SU-DHL-6 (cell line): Measurements from ENCODE around the gene DSCAML1.

ENCODE experiments used
- H2AFZ ChIP-seq: fragments of 200-600 bp; sonication (generic); 2 replicates; pipeline ENCODE4 v1.6.1; 2014; ENCODE audit warnings: low read depth, mild to moderate bottlenecking, moderate library complexity, mixed read lengths, antibody characterized with exemption, low read length; ENCODE audit not compliant: severe bottlenecking
- H3F3A ChIP-seq: fragments of 200-600 bp; shearing (Covaris generic); 2 replicates; pipeline ENCODE4 v1.6.0; 2016; ENCODE audit warnings: antibody characterized with exemption, mild to moderate bottlenecking; ENCODE audit not compliant: insufficient read depth
- H3K27ac ChIP-seq: fragments of 200-600 bp; sonication (generic); 2 replicates; pipeline ENCODE4 v1.5.1; 2016; ENCODE audit warnings: low read depth, mild to moderate bottlenecking, low read length, moderate library complexity, mixed read lengths
- H3K27me3 ChIP-seq: fragments of 200-600 bp; sonication (generic), shearing (Covaris generic); 2 replicates; pipeline ENCODE4 v1.6.0; 2014; ENCODE audit warnings: mild to moderate bottlenecking, low read length
- H3K36me3 ChIP-seq: fragments of 200-600 bp; sonication (generic); 2 replicates; pipeline ENCODE4 v1.6.1; 2014; ENCODE audit warnings: mild to moderate bottlenecking, low read length, mixed read lengths
- H3K4me2 ChIP-seq: fragments of 300-600, 200-600 bp; shearing (Covaris generic), sonication (generic); 2 replicates; pipeline ENCODE4 v1.6.0; 2014; ENCODE audit warnings: low read length, low read depth, mild to moderate bottlenecking; ENCODE audit not compliant: poor library complexity, severe bottlenecking
- H3K4me3 ChIP-seq: fragments of 200-600 bp; sonication (generic); 2 replicates; pipeline ENCODE4 v1.5.1; 2014; ENCODE audit warnings: antibody characterized with exemption, low read length, mild to moderate bottlenecking, mixed read lengths; ENCODE audit not compliant: insufficient read depth, poor library complexity, severe bottlenecking
- H3K79me2 ChIP-seq: fragments of 200-600 bp; sonication (generic); 2 replicates; pipeline ENCODE4 v1.6.1; 2014; ENCODE audit warnings: mild to moderate bottlenecking, low read length, moderate library complexity; ENCODE audit not compliant: insufficient read depth
- H3K9ac ChIP-seq: fragments of 200-600 bp; sonication (generic); 2 replicates; pipeline ENCODE4 v1.7.0; 2014; ENCODE audit warnings: mild to moderate bottlenecking, low read length
- H3K9me2 ChIP-seq: fragments of 200-600 bp; sonication (generic); replicated peaks from 2 replicates; pipeline ENCODE4 v1.6.1; 2014; ENCODE audit warnings: low read length; ENCODE audit not compliant: insufficient read depth
- H3K9me3 ChIP-seq: fragments of 200-600 bp; sonication (generic); 2 replicates; pipeline ENCODE4 v1.6.1; 2014; ENCODE audit warnings: low read length, mixed read lengths; ENCODE audit not compliant: insufficient read depth
- H4K20me1 ChIP-seq: fragments of 200-600 bp; sonication (generic); 2 replicates; pipeline ENCODE4 v1.6.1; 2014; ENCODE audit warnings: low read depth, mild to moderate bottlenecking, antibody characterized with exemption, low read length, moderate library complexity, mixed read lengths
- EZH2phosphoT487 ChIP-seq: fragments of 200-600 bp; sonication (generic), shearing (Covaris generic); conservative IDR thresholded peaks from 2 replicates; pipeline ENCODE4 v1.6.1; 2018; ENCODE audit warnings: mild to moderate bottlenecking, antibody characterized with exemption, low read length, moderate library complexity, mixed read lengths
- TF ChIP-seq, protein P1 (sequence below): fragments of 200-600 bp; sonication (generic); IDR thresholded peaks from one replicate; pipeline ENCODE4 v1.5.1; 2017; ENCODE audit warnings: antibody characterized with exemption, mild to moderate bottlenecking, low read length, moderate library complexity; ENCODE audit not compliant: insufficient read depth, poor library complexity, severe bottlenecking

DSCAML1 gene

DNA sequence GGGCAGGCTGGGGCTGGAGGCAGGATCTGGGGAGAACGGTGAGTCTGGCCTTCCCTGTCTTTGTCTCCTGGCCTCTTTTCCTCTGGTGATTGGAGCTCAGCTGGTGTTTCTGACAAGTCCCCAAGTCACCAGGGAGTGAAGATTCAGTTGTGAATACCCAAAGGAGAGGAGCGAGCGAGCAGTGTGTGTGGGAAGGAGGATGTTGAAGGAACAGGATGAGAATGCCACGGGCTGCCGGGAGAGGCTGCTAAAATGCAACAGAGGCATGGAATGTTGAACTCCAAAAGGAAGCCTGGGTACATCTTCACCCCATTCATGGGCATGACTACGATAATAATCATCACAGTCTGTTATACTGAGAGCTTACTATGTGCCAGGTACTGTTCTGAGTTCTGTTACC lies 306.1 kb downstream of the DSCAML1 start:
- H3K27me3 ChIP-seq: no peaks in the 10 kb centered on the region
- no peaks in the 10 kb centered on the region for H4K20me1 ChIP-seq
- no peak overlapping the region for H3K4me2 ChIP-seq
- no peak overlapping the region for H3K9ac ChIP-seq
- no peaks in the 10 kb centered on the region for H3K36me3 ChIP-seq
- H3K9me2 ChIP-seq: no peaks in the 10 kb centered on the region
- no peak overlapping the region for H3K27ac ChIP-seq
- TF ChIP-seq, protein P1, sequence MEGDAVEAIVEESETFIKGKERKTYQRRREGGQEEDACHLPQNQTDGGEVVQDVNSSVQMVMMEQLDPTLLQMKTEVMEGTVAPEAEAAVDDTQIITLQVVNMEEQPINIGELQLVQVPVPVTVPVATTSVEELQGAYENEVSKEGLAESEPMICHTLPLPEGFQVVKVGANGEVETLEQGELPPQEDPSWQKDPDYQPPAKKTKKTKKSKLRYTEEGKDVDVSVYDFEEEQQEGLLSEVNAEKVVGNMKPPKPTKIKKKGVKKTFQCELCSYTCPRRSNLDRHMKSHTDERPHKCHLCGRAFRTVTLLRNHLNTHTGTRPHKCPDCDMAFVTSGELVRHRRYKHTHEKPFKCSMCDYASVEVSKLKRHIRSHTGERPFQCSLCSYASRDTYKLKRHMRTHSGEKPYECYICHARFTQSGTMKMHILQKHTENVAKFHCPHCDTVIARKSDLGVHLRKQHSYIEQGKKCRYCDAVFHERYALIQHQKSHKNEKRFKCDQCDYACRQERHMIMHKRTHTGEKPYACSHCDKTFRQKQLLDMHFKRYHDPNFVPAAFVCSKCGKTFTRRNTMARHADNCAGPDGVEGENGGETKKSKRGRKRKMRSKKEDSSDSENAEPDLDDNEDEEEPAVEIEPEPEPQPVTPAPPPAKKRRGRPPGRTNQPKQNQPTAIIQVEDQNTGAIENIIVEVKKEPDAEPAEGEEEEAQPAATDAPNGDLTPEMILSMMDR: no peak
- TF ChIP-seq EZH2phosphoT487: no peak
- H3K9me3 ChIP-seq: no peaks in the 10 kb centered on the region
- H3F3A ChIP-seq: no peaks in the 10 kb centered on the region
- H3K79me2 ChIP-seq: no peaks in the 10 kb centered on the region
- H3K4me3 ChIP-seq: no peak overlapping the region
- no peak overlapping the region for H2AFZ ChIP-seq

DNA sequence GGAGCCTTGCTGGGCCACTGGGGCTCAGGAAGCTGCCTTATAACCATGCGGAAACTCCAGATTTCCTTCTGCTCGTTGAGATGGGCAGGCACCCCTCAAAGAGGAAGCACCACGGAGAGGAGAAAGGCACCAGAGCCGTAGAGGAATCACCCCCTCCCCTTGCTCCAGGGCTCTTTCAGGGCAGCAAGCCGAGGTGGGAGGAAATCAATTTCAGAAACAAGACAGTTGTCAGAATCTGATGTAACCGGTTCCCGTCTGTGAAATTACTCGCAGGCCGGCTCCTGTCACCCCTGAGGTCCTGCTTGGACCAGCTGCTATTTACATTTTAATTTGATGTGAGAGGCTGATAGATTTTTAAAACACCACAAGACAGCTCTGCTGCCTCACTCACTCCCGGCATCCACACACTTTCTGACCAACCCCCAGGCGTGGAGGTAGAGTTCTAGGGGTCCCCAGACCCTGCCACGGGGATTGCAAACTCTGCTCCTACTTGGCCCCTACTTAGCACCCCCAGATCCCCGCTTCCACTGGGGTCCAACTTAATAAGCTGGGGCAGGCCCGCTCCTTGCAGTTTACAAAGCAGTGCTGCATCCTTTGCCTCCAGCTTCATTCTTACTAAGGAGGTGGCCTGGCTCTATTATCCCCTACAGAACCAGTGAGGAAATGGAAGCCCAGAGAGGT lies 306.9 kb downstream of the DSCAML1 start:
- H3K27ac ChIP-seq: no peak overlapping the region
- H3K79me2 ChIP-seq: no peaks in the 10 kb centered on the region
- H2AFZ ChIP-seq: no peak overlapping the region
- no peaks in the 10 kb centered on the region for H4K20me1 ChIP-seq
- H3K4me2 ChIP-seq: no peak overlapping the region
- no peaks in the 10 kb centered on the region for H3K9me3 ChIP-seq
- no peaks in the 10 kb centered on the region for H3K27me3 ChIP-seq
- H3K36me3 ChIP-seq: no peaks in the 10 kb centered on the region
- no peaks in the 10 kb centered on the region for H3K9me2 ChIP-seq
- no peak for TF ChIP-seq EZH2phosphoT487
- H3K9ac ChIP-seq: no peak overlapping the region
- no peak overlapping the region for H3K4me3 ChIP-seq
- no peaks in the 10 kb centered on the region for H3F3A ChIP-seq

DNA sequence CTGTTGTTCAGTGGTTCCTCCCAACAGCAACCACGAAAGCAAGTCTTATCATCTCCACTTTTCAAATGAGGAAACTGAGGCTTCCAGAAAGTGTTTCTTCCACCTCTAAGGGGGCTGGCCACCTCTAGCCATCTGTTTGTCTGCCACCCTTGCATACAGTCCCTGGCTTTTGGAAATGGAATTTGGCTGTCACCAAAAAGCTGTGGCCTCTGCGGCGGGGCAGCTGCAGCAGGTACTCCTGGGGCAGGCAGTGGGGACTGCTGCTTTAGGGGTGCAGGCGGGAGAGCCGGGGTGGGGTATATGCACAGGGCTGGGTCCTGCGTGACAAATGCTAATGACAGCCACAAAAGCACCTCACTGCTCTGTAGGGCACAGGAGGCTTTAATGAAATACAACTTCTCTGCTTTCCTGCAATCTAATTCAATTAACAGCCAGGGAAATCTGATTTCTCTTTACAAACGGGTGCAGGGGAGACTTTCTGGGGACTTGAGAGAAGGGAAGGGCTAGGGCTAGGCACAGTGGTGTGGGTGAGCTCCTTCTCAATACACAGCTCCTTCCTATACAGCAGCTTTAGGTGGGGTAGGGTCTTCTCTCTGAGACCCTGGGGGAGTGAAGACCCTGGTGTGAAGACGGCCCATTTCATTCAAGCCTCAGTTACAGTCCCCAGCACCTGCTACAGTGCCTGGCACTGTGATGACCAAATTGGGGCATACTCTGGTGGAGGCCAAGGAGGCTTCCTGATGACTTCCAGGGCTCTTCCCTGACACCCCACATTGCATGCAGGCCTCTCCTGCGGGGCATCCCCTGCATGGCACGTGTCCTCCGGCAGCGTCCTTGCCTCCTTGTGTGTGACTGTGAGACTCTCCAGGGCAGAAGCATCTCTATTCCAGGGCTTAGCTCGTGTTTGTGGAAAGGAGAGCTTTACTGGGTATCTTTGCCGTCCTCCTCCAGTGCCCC lies 307.7 kb downstream of the DSCAML1 start:
- H4K20me1 ChIP-seq: no peaks in the 10 kb centered on the region
- no peaks in the 10 kb centered on the region for H3K9me3 ChIP-seq
- no peak overlapping the region for H2AFZ ChIP-seq
- H3K27me3 ChIP-seq: no peaks in the 10 kb centered on the region
- no peak overlapping the region for H3K4me3 ChIP-seq
- no peak overlapping the region for H3K9ac ChIP-seq
- H3F3A ChIP-seq: no peaks in the 10 kb centered on the region
- H3K79me2 ChIP-seq: no peaks in the 10 kb centered on the region
- no peak overlapping the region for H3K27ac ChIP-seq
- no peak for TF ChIP-seq EZH2phosphoT487
- TF ChIP-seq, protein P1: no peak
- no peaks in the 10 kb centered on the region for H3K9me2 ChIP-seq
- H3K36me3 ChIP-seq: no peaks in the 10 kb centered on the region
- H3K4me2 ChIP-seq: no peak overlapping the region
